Fibroblast of lung (primary cell): Measurements from ENCODE around the gene ZNF423.

Experiments
- CTCF ChIP-seq, 2 donors: IDR thresholded peaks in 1 of 2; conservative IDR thresholded peaks in 1 of 2; 1 replicate in 1 of 2; 2 replicates in 1 of 2; pipeline ENCODE4 v1.5.1; 2011 to 2012; ENCODE audit warnings: low read length in 2 of 2, control low read depth in 1 of 2, inconsistent platforms in 1 of 2, low read depth in 1 of 2, mild to moderate bottlenecking in 1 of 2
- EZH2 ChIP-seq: IDR thresholded peaks from 2 replicates; pipeline ENCODE4 v1.5.1; 2012; ENCODE audit warnings: low read length, control low read depth, mild to moderate bottlenecking; ENCODE audit errors: missing control alignments

DNA sequence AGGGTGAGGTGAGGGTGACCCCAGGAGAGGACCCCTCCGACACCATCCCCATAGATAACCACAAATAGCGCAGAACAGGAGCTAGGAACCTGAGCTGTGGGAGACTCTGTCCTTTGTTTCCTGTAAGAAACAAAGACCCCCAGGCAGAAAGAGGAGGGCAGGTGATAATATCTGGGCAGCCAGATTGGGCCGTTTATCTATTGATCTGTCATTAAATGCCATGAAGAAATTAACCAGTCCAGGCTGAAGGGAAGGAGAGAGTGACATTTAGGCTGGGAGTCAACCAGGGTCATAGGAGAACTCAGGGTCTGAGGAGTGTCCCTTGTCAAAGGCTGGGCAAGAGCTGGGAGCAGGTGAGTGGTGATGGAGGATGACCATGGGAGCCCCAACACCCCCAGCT, 324.5 kb downstream of the ZNF423 start:
- no peak for TF ChIP-seq CTCF (conservative IDR thresholded peaks at IDR 0.05 in 1 of 2, IDR thresholded peaks at IDR 0.05 in 1 of 2; ENCODE audit: low read depth in 1 of 2, low read length in 2 of 2)
- TF ChIP-seq EZH2 = no peak
